HG02588 (cell line): ENCODE data around the gene DMGDH.

Experiments used
- ATAC-seq: cut with Tn5 transposase; IDR thresholded peaks from one replicate; pipeline ENCODE4 v1.9.1; 2021; ENCODE audit warnings: mild to moderate bottlenecking, moderate library complexity; ENCODE audit not compliant: unreplicated experiment

Gene DMGDH

DNA sequence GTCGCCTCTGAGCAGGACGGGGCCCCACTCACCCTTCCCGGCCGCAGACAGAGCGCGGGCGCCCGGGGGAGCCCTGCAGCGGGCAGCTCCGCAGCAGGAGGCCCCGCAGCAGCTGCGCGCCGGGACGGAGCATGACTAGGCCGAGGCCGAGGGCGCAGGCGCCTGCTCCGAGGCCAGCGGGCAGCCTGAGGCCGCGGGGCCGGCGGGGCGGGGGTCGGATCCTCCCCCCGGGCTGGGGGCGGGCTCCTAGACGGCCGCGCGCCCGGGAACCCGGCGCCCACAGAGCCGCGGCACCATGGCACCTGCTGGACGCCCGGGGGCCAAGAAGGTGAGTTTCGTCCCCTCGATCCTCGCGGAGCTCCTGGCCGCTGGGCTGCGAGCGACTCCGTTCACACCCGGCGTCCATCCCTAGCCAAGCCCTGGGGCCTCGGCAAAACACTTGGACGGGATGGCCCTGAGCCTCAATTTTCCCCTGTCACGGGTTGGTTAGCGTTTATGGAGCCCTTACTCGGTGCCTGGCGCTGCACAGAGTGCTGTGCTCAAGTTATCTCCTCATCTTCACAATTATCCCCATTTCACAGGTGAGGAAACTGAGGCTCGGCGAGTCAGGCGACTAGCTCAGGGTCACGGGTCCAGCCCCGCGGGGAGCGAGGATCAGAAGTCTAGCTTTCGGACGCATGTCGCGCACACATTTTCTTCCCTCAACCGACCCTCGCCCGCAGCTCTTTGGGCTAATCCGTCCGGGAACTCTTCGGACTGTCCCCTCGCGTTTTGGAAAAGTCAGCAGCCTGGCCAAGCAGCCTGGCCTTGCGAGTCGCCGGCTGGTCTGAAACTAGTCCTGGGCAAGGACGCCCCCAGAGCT is at the start of gene DMGDH, which contains the start of gene BHMT2:
DMGDH (minus strand) TSS at position 187 of the 862 bp plus-strand sequence; CDS start at position 133, 54 bp downstream.
BHMT2 (plus strand) TSS at position 280 of the 862 bp plus-strand sequence; CDS start at position 296, 16 bp downstream.
- no peak for ATAC-seq

DNA sequence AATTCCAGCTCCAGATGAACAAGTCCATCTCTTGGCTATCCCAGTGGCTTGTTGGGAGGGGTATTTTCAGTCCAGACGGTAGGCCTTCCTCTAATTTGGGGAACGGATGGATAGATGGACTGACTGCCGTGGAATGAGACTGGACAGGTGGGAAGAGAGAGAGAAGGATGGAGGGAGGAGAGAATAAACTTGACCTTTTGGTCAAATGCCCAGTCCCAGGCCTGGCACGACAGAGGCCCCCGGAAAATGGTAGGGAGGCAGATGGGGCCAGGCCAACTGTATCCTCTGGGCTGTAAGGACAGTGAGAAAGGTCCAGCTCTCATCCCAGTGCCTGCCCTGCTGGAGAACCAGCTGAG is 43.2 kb upstream of the DMGDH start:
- no peak for ATAC-seq

DNA sequence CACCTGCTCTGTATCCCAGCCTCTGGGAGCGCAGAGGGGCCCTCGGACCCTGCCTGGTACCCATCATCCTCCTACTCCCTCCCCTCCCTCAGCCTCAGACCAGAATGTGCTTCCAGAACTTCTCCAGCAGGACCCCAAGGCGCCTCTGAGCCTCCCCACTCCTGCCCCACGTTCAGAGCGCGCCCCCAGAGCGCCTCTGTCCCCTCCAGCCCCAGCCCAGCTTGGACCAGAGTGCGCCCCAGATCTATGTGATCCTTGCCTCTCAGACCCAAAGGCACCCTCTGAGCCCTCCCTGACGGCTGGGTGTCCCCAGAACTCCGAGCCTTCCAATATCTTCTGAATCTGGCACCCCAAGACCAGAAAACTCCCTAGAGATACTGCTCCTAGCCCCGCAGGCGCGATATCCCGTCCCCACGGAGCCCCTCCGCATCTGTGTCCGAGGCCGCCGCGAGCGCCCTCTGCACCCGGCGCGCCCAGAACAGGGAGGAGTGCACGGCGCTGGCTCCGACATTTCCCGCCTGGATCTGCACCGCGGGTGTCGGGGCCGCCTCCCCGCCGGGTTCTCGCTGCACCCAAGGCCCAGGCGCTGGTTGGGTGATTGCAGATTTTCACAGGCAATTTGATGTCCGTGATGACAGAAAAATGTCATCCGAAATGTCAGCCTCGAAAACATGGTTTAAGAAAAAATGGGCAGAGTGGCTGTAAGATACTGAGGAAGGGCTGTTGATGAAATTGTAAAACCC is 42.7 kb upstream of the DMGDH start:
- ATAC-seq = no peak

DNA sequence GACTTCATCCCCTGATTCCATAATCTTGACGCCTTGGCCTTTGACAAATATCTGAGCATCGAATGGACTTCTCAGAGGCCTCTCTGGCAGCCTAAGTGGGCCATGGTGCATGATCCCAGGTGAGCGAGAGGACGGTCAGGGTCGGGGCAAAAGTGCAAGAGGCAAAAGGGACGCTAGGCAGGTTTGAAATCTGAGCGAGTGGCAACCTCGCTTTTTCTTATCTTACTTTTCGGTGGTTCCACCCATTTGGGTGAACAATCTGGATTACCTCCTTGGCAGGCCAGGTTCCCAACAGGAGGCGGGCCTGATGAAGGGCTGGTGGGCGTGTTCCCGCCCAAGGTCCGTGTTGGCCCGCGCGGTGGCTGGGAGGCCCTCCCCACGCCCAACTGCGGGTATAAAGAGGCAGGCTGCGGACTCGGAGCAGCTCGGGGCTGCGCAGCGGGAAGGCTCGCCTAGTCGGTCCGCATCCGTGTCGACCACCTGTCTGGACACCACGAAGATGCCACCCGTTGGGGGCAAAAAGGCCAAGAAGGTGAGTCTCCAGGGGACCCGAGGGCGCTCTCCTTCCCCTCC is 42.0 kb upstream of the DMGDH start, which contains the start of gene BHMT:
BHMT (plus strand) TSS at position 423 of the 573 bp plus-strand sequence; CDS start at position 500, 77 bp downstream.
- no peak for ATAC-seq

DNA sequence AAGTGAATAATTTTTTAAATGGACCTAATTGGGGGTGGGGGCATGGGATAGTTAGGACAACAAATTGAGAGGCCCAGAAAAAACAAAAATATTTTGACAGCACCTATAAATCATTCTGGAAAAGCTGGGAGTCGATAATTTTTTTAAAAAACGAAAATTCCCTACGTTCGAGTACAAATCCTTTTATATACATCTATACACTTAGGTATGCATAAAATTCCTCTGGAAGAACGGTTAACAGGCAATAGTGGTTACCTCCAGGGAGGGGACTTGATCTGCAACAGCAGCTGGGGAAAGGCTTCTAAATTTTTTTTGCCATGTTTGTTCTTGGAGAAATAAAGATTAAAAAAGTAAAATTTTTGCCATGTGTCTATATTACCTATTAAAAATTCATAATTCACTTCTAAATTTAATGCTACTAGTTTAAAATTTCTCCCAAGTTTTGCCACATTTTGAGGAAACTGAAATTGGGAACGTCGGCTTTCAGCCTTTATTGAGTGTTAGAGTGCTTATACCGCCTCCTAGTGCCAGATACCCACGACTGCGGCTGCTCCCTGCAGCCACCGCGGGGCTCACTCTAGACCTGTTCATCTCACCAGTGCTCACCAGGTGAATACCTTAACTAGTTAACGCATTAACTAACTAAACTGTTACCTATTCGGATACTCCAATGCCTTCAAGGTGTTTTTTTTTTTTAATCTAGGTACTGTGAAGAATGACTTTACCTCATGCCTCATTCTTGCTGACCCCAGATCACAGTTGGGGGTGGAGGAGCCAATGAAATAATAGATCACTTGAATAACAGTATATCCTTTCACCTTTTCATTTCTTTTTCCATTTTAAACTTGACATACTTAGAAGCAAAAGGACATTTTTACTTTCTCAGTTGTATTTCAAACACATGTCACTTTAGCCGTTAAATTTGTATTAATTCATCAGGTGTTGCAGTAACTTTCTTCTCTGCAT is 40.3 kb upstream of the DMGDH start:
- ATAC-seq = no peak

DNA sequence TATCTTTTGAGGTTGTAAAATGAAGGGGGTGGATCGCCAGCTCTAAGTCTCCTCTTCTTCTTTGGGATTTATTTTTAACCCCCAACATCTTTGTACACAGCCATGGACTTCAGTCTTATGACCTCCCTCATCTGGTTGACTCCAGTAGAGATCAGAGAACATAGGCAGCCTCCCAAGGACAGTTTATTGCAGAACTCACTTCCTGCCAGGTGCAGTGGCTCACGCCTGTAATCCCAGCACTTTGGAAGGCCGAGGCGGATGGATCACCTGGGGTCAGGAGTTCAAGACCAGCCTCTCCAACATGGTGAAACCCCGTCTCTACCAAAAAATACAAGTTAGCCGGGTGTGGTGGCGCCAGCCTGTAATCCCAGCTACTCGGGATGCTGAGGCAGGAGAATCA is 39.3 kb upstream of the DMGDH start:
- no peak for ATAC-seq

- ATAC-seq = no peak
These were observed 38.6 kb upstream of the DMGDH start for GRCh38 chr5:79108086-79108485.

DNA sequence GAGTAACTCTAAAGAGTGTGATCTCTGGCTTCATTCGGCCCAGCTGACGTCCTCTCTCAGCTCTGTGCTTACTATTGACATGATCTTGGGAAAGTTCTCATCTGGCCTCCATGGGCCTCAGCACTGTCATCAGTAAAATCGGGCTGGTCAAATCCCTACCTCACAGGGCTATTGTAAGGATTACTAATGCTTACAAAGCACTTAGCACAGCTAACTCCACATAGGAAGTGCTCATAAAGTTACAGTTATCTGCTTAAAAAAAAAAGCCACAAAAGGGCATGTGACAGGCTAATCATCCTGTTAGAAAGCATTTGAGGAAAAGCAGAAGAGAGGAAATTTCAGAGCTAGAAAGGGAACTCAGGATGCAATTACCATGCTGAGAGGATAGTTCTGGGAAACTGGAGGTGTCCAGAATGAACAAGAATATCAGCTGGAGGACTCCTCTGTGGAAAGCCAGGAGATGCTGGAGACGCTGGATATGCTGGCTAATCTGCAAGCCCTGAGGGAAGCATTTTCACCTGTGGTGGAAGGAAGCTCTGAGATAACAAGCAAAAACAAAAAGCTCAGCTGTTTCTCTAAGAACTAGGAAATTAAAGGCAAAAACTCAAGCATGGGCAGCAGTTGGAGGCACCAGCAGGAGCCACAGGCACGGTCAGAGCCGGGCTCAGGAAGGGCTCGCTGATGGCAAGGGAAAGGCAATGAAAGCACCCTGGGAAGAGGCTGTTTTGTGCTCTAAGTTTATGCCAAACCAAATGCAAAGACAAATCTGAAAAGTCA is 37.7 kb upstream of the DMGDH start:
- no peak for ATAC-seq

DNA sequence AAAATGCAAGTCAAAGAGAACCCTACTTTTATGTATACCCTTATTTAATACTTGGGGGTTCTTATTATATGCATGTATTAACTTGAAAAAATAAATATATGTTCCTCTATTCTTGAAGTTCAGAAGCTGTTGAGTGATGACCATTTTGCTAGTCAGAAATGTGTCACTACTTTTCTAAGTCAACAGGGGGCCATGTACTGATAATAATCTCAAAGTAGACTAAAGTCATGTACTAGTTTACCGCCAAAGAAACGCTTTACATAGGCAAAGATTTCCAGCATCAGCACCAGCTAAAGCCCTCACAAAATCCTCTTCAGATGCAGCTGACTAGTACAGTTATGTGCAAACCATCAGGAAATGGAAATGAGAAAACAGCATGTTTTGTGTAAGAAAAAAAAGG is 36.4 kb upstream of the DMGDH start:
- no peak for ATAC-seq

- ATAC-seq = no peak
These were observed 24.3 kb upstream of the DMGDH start for GRCh38 chr5:79093762-79094161.

DNA sequence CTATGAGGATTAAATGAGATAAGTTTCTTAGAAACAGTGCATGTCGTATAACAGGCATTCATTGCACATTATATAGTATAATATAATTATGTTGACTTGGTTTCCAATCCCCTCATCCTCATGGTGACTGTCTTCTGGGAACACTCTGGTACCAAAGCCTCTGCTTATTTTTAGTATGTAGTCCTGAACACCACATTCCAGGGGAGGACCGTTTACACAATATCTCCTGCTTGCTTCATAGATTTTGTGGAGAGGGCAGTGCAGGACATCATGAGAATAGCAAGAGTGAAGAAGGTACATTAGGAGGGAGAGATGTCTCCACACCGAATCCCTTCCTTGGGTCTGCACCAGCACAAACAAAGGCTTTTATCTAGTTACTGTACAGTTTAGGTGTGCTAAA is 21.6 kb upstream of the DMGDH start:
- ATAC-seq = no peak

DNA sequence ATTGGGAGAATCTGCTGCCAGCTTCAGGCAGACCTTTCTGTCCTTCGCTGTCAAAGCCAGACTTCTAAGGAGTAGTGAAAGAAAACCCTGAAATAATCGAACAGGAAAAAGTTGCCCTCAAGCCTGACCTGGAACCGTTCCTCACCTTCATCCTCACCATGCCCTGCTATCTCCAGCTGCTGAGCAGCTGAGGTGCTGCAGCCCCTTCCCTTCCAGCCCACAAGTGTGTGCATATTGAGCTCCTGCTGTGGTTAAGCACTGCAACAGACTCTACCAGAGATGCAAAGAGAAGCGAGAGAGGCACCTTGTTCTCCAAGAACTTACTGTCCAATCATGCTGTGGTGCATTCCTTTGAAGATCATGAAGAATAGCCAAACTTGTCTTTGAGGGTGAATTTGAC is 19.0 kb upstream of the DMGDH start:
- no peak for ATAC-seq

DNA sequence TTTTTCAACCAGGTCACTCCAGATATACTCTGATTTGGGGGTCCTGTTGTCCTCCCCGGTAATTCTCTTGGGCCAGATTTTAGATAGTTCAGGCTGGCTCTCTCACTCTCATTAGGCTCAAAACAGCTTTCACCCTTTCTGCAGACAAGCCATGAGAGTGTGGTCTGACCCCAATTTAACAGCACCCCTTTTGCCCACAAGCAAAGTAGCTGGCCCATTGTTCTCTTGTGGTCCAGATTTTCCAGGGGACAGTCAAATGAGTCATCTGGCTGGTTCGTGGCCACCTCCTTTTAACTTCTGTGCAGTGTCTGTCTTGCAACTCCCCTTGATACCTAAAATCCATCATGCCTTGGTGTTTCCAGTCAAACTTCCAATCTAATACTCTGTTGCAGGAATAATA is 16.6 kb upstream of the DMGDH start:
- no peak for ATAC-seq

DNA sequence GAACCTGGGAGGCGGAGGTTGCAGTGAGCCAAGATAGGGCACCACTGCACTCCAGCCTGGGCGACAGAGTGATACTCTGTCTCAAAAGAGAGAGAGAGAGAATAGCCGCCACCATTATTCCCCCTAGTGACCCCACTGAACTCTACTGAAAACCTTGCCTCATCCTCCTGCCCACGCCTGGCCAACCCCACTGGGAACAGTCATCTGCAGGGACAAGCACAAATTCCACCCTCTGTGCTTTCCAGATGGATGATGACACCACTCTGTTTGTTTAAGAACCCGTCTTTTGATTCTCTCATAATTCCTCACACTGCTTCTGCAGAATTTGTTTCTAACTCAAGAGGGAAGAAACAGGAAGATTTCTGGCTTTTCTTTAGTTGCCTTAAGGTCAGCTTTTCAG is 12.3 kb upstream of the DMGDH start:
- no peak for ATAC-seq

- ATAC-seq = no peak
These were observed 11.3 kb upstream of the DMGDH start for GRCh38 chr5:79080804-79081203.

- ATAC-seq = no peak
These were observed 8.3 kb upstream of the DMGDH start for GRCh38 chr5:79077680-79078365.

DNA sequence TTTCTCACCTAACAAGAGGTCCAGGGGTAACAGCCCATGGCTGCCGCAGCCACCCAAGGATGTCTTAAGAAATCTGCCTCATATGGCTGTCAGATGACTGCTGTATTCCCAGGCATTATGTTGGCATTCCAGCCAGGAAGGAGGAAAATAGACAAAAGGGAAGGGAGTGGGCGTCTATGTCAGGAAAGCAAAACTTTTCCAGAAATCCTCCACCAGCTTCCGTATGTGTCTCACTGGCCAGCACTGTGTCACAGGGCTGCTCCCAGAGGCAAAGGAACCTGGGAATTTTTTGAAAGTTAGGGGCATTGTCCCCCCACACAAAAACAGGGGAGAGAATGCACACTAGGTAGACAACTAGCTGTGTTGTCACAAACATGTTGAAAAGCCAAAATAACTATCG is 7.3 kb upstream of the DMGDH start:
- no peak for ATAC-seq

DNA sequence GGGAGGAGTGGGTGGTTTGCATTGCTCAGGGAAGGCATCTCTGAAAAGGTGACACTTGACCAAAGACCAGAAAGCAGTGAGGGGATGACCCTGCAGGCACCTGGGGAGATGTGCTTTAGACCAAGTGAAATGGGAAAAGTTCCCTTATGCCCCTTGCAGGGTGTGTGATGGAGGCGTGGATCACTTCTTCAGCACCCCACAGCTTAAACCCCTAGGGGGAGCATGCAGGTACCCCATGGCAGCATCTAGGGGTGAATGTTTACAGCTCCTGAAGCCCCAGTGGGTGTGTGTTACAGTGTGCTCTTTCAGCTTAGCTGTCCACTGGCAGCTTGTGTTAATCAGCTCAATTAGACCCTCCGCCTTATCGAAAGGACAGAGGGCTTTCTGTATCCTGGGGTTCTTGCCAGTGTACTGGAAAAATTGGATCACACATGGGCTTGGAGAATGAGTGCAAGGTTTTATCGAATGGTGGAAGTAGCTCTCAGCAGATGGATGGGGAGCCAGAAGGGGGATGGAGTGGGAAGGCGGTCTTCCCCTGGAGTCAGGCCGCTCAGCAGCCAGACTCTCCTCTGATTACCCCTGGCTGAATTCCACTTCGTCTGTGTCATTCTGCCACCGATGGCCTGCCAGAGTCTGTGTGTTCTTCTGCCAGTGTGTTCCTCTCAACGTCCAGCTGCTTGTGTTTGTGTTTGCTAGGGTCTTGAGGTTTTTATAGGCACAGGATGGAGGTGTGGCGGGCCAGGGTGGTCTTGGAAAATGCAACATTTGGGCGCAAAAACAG is 6.4 kb upstream of the DMGDH start:
- no peak for ATAC-seq
